Testis (tissue), 2 donors: ENCODE data around the gene ZAP70.

Source experiments
- CTCF ChIP-seq, 3 experiments: fragments of 450-650 bp in 2 of 3; fragments of 200-600 bp in 1 of 3; sonication (generic) in 1 of 3; IDR thresholded peaks; one replicate each; pipeline ENCODE4 v1.5.1; 2016 to 2019; ENCODE audit warnings: antibody characterized with exemption in 3 of 3, mild to moderate bottlenecking in 2 of 3, moderate library complexity in 1 of 3
- POLR2A ChIP-seq: fragments of 450-650 bp; IDR thresholded peaks from one replicate; pipeline ENCODE4 v1.6.1; 2017; ENCODE audit warnings: antibody characterized with exemption, mild to moderate bottlenecking, moderate library complexity

GRCh38 chr2:97726261-97727064 lies 13.1 kb downstream of the ZAP70 start:
- no peak for TF ChIP-seq CTCF (IDR thresholded peaks at IDR 0.05)
- TF ChIP-seq POLR2A: no peak
